Stimulated activated effector memory CD8-positive, alpha-beta T cell treated with anti-CD3 and anti-CD28 coated beads, Interleukin-12 subunit alpha, Interleukin-12 subunit beta, amount 100 ng/mL, for 72 hours (primary cell): ENCODE data around the gene PPP2CA.

Experiments used
- ATAC-seq: fragments of 150-1000 bp; cut with Tn5 transposase; 2 replicates; pipeline ENCODE4 v1.10.0; 2021
- DNase-seq, 2 donors: peaks; one replicate each; pipeline ENCODE4 v3.0.0; 2021 to 2022; ENCODE audit warnings: low spot score in 2 of 2
- H3K27ac Mint-ChIP-seq: one replicate; pipeline ENCODE4 v1.8.0; 2022; ENCODE audit warnings: mild to moderate bottlenecking, mixed read lengths
- H3K36me3 Mint-ChIP-seq: one replicate; pipeline ENCODE4 v1.8.0; 2022; ENCODE audit warnings: mild to moderate bottlenecking, mixed read lengths
- H3K4me1 Mint-ChIP-seq: one replicate; pipeline ENCODE4 v1.8.0; 2022; ENCODE audit warnings: mixed read lengths
- H3K4me3 Mint-ChIP-seq: one replicate; pipeline ENCODE4 v1.8.0; 2022; ENCODE audit warnings: mild to moderate bottlenecking, mixed read lengths
- H3K9me3 Mint-ChIP-seq: one replicate; pipeline ENCODE4 v1.8.0; 2022; ENCODE audit warnings: mixed read lengths

Gene PPP2CA

DNA sequence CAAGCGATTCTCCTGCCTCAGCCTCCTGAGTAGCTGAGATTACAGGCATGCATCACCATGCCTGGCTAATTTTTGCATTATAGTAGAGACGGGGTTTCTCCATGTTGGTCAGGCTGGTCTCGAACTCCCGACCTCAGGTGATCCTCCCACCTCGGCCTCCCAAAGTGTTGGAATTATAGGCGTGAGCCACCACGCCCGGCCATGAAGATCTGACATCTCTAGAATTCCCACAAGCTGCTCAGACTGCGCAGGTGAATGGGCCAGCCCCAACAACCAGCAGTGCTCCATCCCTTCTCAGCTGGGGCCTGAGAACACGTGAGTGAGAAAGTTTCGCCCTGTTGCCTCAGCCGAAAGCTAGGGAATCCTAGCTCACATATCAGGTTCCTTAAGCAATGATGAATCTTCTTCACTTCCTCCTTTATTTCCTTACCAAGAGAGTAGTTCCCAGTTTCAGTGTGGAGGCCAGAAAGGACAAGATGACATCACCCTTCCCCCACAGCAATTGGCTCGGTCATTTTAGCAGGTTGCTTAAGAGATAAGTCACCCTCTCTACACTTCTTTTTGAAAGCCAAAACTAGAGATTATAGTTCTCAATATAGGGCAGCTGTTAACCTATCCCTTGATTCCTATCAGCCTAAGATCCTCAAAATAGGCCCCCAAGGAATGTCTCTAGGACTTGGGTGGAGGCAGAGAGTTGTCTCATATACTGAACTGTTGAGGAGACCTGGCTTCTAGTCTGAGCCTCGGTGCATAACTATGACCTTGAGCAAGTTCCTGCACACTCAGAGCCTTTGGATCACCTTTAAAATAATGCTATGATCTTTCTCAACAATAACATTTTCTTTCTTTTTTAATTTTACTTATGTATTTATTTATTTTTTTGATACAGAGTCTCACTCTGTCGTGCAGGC, 23.9 kb upstream of the PPP2CA start:
- DNase-seq (no peak), ATAC-seq (no peak)
- H3K27ac Mint-ChIP-seq: no peak overlapping the region
- no peaks in the 10 kb centered on the region for H3K36me3 Mint-ChIP-seq
- no peaks in the 10 kb centered on the region for H3K9me3 Mint-ChIP-seq
- no peaks in the 10 kb centered on the region for H3K4me1 Mint-ChIP-seq
- H3K4me3 Mint-ChIP-seq: no peak overlapping the region

DNA sequence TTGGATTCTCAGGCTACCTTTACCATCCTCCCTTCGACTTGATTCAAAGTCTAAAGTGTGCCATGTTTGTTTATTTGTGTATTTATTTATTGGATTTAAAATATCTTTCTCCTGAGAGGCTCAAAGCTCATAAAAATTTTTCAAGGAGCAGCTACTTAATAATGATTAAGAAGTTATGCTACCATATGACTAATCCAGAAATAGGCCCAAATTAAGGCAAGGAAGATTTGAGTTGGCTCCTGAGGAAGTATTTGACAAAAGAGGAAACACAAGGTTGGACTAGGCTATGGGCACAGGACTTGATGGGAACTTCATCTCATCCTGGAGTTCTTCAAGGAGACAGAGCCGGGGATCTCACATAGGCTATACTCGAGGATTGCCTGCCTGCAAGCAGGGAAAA, 22.4 kb upstream of the PPP2CA start:
- Mint-ChIP-seq H3K4me1 (no peaks in the 10 kb centered on the region), H3K4me3 (no peak overlapping the region), H3K36me3 (no peaks in the 10 kb centered on the region), H3K9me3 (no peaks in the 10 kb centered on the region), H3K27ac (no peak overlapping the region)
- no peak for DNase-seq
- no peak for ATAC-seq

DNA sequence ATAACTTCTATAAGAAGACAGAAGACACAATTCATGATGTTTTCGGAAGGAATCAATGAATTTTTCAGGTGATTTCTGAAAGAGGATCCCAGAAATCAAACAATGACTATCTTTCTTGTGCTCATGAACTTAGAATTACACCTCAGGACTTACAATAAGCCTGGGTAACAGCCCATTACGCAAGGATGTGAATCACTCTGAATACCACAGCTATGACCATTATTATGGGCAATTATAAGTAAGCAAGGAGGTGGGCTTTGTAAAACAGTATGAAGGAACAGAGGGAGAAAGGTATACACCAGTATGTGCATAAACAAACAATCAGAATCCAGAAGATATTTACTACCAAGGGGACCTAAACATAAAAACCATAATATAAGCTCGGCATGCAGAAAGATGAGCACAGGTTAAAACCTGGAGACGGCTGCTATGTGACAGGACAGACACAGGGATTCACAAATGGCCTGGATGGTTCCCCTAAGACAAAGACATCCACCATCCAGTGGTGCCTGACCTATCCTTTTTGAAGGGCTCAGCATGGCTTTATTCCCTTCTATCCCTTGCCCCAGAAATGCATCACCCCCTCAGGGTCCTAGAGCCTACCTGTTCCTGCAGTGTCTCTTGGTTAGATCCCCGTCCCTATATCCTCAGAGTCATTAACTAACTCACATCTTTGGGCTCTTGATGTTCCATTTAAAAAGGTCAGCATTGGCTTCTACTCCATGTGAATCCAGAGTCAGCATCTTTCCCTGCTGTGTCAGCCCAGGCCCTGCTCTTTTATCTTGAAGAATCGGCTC, 21.8 kb upstream of the PPP2CA start:
- H3K27ac Mint-ChIP-seq: no peak overlapping the region
- no peak overlapping the region for H3K4me3 Mint-ChIP-seq
- H3K4me1 Mint-ChIP-seq: no peaks in the 10 kb centered on the region

DNA sequence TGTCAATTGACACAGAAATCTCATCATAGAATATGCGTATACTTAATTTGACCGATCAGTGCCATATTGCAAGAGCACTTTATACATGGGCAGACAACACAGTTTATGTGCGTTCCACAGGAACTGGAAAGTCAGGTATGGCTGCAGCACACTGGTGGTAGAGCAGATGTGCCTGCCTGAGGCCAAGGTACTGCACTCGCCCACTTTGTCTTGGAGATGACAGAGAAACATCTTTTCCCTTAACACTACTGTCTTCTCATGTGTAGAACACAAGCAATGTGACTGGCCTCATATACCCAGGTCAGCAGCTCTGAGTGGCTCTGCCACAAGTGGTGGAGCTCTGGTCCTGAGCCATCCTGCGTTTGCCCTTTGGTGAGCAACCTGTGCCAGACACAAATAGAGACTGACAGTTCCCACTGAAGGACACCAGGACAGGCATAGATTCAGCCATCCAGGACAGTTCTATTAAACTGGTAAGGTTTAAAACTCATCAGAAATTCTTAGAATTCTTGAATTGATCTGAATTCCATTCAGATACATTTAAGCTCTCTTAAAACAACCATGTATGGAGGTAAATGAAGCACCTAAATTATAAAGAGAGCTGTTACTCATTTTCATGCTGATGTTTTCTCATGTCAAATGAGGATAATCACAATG, 21.0 kb upstream of the PPP2CA start:
- no peak for ATAC-seq
- H3K9me3 Mint-ChIP-seq: no peaks in the 10 kb centered on the region
- H3K27ac Mint-ChIP-seq: no peak overlapping the region
- no peak overlapping the region for H3K4me3 Mint-ChIP-seq
- no peak for DNase-seq
- no peaks in the 10 kb centered on the region for H3K4me1 Mint-ChIP-seq
- H3K36me3 Mint-ChIP-seq: no peaks in the 10 kb centered on the region

More for the DNA sequence above, 21.8 kb upstream of the PPP2CA start:
- ATAC-seq (no peak), DNase-seq (no peak)
- no peaks in the 10 kb centered on the region for H3K9me3 Mint-ChIP-seq
- no peaks in the 10 kb centered on the region for H3K36me3 Mint-ChIP-seq

DNA sequence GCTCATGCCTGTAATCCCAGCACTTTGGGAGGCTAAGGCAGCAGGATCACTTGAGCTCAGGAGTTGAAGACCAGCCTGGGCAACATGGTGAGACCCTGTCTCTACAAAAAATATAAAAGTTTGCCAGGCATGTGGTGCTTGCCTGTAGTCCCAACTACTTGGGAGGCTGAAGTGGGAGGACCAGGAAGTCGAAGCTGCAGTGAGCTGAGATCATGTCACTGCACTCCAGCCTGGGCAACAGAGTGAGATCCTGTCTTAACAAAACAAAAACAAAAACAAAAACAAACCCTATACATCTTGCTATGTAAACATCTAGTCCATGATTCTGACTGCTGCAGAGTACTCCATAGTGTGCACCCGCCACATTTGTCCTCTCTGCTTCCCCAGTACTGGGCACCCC, 19.8 kb upstream of the PPP2CA start:
- Mint-ChIP-seq H3K4me3 (no peak overlapping the region), H3K36me3 (no peaks in the 10 kb centered on the region), H3K27ac (no peak overlapping the region), H3K4me1 (no peaks in the 10 kb centered on the region), H3K9me3 (no peaks in the 10 kb centered on the region)
- ATAC-seq (no peak), DNase-seq (no peak)

DNA sequence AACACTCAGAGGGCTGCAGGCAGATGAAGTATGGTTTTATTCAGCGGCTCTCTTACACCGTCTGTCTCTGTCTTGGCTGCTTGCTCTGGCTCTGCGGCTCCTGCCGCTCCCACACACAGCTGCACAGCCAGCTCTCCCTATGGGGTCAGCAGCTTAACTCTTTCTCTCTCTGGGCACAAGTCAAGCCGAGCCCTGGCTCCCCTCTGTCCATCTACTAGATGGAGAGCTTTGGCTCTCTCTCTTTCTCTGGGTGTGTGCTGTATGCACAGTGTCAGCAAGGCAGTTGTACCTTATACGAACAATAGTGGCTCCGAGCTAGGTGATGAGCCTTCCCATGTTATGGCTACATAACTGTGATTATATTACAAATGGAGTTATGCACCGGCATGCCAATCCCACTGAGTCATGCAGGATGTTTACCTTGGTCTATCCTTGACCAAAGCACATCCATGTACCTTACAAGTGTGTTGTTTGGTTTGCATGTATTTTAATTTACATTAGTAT, 19.3 kb upstream of the PPP2CA start:
- H3K9me3 Mint-ChIP-seq: no peaks in the 10 kb centered on the region
- ATAC-seq (no peak), DNase-seq (no peak)
- H3K4me1 Mint-ChIP-seq: no peaks in the 10 kb centered on the region
- no peaks in the 10 kb centered on the region for H3K36me3 Mint-ChIP-seq
- no peak overlapping the region for H3K27ac Mint-ChIP-seq
- H3K4me3 Mint-ChIP-seq: no peak overlapping the region

DNA sequence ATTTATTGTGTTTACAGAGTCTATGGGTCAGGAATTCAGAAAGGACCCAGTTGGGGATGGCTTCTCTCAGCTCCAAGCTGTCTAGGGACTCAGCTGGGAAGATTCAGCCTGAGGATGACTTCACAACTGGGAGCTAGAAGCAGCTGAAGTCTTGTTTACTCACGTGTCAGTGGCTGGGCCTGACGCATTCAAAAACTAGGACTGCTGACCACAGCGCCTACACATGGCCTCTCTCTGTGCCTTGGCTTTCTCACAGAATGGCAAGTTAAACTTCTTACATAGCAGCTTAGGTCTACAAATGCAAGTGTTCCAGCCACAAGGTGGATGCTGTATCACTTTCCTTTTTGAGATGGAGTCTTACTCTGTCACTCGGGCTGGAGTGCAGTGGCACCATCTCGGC, 16.3 kb upstream of the PPP2CA start:
- Mint-ChIP-seq H3K4me3 (no peak overlapping the region), H3K36me3 (no peaks in the 10 kb centered on the region), H3K27ac (no peak overlapping the region), H3K9me3 (no peaks in the 10 kb centered on the region), H3K4me1 (no peaks in the 10 kb centered on the region)
- ATAC-seq (peak; percentile 79), DNase-seq (no peak)

DNA sequence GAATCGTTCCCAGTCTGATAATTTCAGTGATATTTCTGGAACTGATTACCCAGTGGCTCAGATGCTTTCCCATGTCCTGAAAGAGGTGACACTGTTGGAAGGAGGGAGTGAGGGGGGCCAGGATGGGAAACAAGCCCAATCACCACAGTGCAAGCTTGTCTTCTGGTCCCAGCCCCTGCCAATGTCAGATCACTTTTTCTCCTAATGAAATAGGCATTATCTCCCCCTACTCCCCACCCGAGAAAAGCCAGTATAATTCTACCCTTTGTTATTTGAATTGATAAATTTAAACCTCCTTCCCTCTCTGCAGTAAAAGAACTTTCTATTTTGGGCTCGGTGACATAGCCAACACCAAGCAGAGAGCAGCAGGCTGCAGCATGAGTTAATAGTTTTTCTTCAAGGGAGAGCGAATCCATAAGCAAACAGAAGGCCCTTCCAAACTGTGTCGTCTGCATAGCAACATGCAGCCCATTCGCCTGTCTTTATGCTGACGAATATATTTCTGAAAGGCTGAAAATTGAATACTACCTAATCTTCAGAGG, 14.6 kb upstream of the PPP2CA start:
- ATAC-seq (no peak), DNase-seq (no peak)
- Mint-ChIP-seq H3K4me3 (no peak overlapping the region), H3K27ac (no peak overlapping the region), H3K4me1 (no peaks in the 10 kb centered on the region), H3K36me3 (peaks cover 4% of the 10 kb centered on the region), H3K9me3 (no peaks in the 10 kb centered on the region)

DNA sequence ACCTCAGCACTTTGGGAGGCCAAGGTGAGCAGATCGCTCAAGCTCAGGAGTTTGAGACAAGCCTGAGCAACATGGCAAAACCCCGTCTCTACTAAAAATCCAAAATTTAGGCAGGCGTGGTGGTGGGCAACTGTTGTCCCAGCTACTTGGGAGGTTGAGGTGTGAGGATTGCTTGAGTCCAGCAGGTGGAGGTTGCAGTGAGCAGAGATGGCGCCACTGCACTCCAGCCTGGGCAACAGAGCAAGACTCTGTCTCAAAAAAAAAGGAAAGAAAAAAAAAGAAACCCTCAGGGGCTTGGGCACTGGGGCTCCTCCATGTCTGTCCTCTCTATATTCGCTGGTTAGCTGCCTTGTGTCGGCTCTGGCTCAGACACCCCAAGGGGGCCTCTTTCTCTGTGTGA, 10.9 kb upstream of the PPP2CA start:
- Mint-ChIP-seq H3K27ac (no peak overlapping the region), H3K4me3 (no peak overlapping the region), H3K9me3 (no peaks in the 10 kb centered on the region), H3K36me3 (peaks cover 4% of the 10 kb centered on the region), H3K4me1 (no peaks in the 10 kb centered on the region)
- ATAC-seq: no peak
- DNase-seq: no peak

DNA sequence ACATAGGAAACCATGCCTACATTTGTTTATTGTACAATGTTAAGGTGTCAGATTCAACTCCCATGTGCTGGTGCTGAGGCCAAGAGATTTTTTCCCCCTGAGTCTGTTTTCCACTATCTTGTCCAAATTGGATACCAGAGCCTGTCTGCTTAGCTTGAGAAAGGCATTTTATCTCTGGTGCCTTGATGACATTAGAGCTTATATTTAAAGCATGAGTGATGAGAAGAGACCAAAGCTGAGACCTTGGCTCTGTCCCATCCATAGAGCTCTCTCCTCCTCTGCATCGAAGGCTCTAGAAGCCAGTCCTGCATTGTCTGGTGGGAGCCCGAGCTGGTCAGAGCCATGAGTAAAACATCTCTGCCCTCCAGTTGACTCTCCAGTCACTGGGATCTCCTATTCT, 10.4 kb upstream of the PPP2CA start:
- Mint-ChIP-seq H3K27ac (no peak overlapping the region), H3K4me1 (no peaks in the 10 kb centered on the region), H3K36me3 (peaks cover 4% of the 10 kb centered on the region), H3K9me3 (no peaks in the 10 kb centered on the region), H3K4me3 (no peak overlapping the region)
- DNase-seq (no peak), ATAC-seq (no peak)

DNA sequence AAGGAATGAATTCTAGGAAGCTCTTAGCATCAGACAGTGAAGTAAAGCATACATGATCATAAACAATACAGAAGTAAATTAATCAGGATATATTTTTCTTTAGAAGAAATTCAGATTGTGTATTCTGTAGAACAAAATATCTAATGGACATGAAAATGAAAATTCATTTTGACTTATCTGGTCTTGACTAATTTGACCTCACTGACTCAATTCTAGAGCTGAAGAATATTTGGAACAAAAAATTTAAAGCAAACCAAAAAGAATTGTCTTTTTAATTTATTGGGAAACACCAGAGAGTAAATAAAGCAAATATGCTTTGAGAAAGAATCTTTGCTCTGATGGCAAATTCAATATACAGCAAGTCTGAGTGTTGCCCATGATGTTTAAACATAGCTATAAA, 2.8 kb upstream of the PPP2CA start:
- Mint-ChIP-seq H3K4me1 (peaks cover 27% of the 10 kb centered on the region), H3K9me3 (no peaks in the 10 kb centered on the region), H3K4me3 (no peak overlapping the region), H3K27ac (no peak overlapping the region), H3K36me3 (peaks cover 36% of the 10 kb centered on the region)
- no peak for ATAC-seq
- DNase-seq: no peak

DNA sequence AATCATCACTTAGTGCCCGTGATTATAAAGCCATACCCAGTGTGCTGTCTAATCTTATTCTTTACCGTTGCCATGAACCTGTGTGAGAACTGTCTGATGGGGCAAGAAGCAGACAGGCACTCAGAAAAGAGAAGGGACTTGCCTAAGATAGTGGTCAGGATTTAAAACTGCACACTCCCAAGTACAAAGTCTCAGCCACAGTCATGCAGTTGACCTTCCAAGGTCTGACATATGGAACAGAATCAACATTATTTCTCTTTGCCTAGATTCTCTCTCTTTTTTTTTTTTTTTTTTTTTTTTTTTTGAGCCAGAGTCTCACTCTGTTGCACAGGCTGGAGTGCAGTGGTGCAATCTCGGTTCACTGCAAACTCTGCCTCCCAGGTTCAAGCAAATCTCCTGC, 1.9 kb upstream of the PPP2CA start:
- peak overlapping the region; percentile 95 for H3K4me3 Mint-ChIP-seq

DNA sequence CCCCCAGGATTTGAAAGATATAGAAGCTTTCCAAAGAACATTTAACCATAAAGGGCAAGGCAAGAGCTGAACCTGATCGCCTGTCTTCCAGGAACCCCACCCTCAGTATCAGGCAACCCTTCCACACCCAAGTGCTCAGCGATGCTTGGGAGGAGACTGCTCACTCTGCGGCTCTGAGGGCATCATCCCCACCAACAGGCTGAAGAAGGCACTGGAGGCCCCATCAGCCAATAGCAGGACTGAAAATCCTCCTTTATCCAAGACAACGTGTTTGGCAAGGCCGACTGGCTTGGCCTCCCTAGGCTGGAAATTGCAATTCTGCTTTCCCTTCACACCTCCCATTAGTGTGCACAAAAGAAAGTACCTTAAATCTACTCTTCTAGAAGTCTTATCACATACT, 1.4 kb upstream of the PPP2CA start:
- peak overlapping the region; percentile 99 for H3K27ac Mint-ChIP-seq
- H3K36me3 Mint-ChIP-seq: peaks cover 48% of the 10 kb centered on the region
- no peak for DNase-seq
- no peak for ATAC-seq
- H3K4me1 Mint-ChIP-seq: peaks cover 37% of the 10 kb centered on the region
- H3K9me3 Mint-ChIP-seq: no peaks in the 10 kb centered on the region
- peak overlapping the region; percentile 95 for H3K4me3 Mint-ChIP-seq

More for the DNA sequence above, 1.9 kb upstream of the PPP2CA start:
- H3K4me1 Mint-ChIP-seq: peaks cover 32% of the 10 kb centered on the region
- no peaks in the 10 kb centered on the region for H3K9me3 Mint-ChIP-seq
- ATAC-seq: no peak
- H3K36me3 Mint-ChIP-seq: peaks cover 43% of the 10 kb centered on the region
- H3K27ac Mint-ChIP-seq: no peak overlapping the region
- DNase-seq: no peak

DNA sequence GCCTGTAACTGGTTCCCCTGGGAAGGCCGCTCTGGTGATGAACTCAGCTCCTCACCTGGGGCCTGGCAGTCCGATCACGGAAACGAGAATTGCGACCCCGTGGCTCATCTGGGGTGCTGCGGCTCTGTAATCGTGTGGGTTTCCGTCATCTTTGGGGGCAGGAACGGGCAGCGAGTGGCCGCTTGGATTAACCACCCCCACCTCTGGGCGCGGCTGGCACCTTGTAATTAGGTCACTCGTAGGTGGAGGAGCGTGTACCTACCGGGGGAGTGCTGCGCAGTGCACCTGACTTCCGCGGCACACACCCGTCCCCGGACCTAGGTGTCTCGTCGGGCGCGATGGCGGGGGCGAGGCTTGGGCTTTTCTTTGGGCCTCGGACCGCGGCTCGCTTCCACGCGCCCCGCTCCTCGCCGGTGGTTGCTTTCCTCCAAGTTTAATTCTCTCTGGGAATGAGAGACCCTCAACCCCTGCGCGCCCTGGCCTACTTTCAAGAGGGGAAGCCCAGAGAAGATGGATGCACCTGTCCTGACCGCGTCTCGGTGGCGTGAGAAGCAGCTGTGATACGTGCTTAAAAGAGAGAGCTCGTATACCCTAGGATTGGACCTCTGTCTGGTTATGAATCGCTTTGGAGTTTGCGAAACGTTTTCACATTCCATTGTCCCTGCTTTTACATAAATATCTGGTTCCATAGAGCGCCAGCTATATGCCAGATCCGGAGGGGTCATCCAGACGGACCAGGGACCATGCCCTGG, 744 bp upstream of the PPP2CA start:
- ATAC-seq (peak; percentile 63), DNase-seq (no peak)
- Mint-ChIP-seq H3K27ac (peak overlapping the region; percentile 99), H3K9me3 (no peaks in the 10 kb centered on the region), H3K36me3 (peaks cover 54% of the 10 kb centered on the region), H3K4me3 (peak overlapping the region; percentile 95), H3K4me1 (peaks cover 44% of the 10 kb centered on the region)
